Measurements from ENCODE around the gene USP44. TPM values are rescaled to one million over a fixed set of nuclear protein-coding genes. Genes with fewer than 3 reads are reported as not detected.

The USP44 gene
- total and polyA plus RNA-seq, 2 experiments from 2014 or later, result 235 to 248 TPM

- TF ChIP-seq EZH2phosphoT487 (IDR thresholded peaks at IDR 0.05; ENCODE audit: unreplicated experiment) (no peak), ZNF331 (CRISPR knock-in tag; IDR thresholded peaks at IDR 0.05; ENCODE audit: low read depth) (no peak), ZNF114 (CRISPR knock-in tag; IDR thresholded peaks at IDR 0.05) (no peak)
Measured at GRCh38 chr12:95470300-95470699, 81.0 kb downstream of the USP44 start (continued).

Other genes with a start within 250 kb of the USP44 start
- 111 and 130 TPM in 2 replicates for gene METAP2, start 77.3 kb downstream of the USP44 start, total RNA-seq (2014; rRNA removed; shearing (Covaris generic))
- gene METAP2, start 77.3 kb downstream of the USP44 start, polyA plus RNA-seq (2016; fragmentation: Nextera tagmentation; extraction: Ambion mirVana), result 153 and 159 TPM in 2 replicates
- gene NTN4, start 239.3 kb upstream of the USP44 start, total RNA-seq (2014; rRNA removed; shearing (Covaris generic)), result 3.3 and 3.8 TPM in 2 replicates
- 0.89 and 1.5 TPM in 2 replicates for gene NTN4, start 239.3 kb upstream of the USP44 start, polyA plus RNA-seq (2016; fragmentation: Nextera tagmentation; extraction: Ambion mirVana)

All from GM23338 (cell line).